A673 (cell line): Measurements from ENCODE around the gene PNPLA3.

Source experiments
- EZH2 ChIP-seq: fragments of 200-600 bp; sonication (generic); IDR thresholded peaks from 2 replicates; pipeline ENCODE4 v1.6.1; 2017; ENCODE audit warnings: borderline replicate concordance, low read depth, mild to moderate bottlenecking, mixed read lengths, antibody characterized with exemption, low read length; ENCODE audit not compliant: poor library complexity, severe bottlenecking
- TF ChIP-seq, protein P1 (sequence below): fragments of 300-800, 200-600 bp; sonication (generic); conservative IDR thresholded peaks from 2 replicates; pipeline ENCODE4 v1.5.1; 2017; ENCODE audit warnings: low read depth, mild to moderate bottlenecking, antibody characterized with exemption, low read length, moderate library complexity, mixed read lengths

DNA sequence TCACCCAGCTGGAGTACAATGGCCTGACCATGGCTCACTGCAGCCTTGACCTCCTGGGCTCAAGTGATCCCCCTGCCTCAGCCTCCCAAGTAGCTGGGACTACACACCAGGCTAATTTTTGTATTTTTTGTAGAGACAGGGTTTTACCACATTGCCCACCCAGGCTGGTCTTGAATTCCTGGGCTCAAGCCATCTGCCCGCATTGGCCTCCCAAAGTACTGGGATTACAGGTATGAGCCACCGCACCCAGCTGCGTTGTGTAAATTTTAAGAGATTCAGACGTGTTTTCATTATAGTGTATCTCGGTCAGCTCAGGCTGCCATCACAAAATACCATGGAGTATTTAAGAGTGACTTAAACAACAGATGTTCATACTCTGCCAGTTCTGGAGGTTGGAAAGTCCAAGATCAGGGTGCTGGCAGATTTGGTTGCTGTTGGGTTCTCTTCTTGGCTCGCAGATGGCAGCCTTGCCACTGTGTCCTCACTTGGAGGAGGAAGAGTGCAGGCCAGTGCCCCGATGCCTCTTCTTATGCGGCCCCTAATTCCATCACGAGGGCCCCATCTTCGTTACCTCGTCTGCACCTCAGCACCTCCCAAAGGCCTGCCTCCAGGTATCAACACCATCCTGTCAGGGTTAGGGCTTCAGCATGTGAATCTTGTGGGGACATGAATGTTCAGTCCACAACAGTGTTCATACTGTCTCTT is 67.9 kb downstream of the PNPLA3 start:
- TF ChIP-seq, protein P1, sequence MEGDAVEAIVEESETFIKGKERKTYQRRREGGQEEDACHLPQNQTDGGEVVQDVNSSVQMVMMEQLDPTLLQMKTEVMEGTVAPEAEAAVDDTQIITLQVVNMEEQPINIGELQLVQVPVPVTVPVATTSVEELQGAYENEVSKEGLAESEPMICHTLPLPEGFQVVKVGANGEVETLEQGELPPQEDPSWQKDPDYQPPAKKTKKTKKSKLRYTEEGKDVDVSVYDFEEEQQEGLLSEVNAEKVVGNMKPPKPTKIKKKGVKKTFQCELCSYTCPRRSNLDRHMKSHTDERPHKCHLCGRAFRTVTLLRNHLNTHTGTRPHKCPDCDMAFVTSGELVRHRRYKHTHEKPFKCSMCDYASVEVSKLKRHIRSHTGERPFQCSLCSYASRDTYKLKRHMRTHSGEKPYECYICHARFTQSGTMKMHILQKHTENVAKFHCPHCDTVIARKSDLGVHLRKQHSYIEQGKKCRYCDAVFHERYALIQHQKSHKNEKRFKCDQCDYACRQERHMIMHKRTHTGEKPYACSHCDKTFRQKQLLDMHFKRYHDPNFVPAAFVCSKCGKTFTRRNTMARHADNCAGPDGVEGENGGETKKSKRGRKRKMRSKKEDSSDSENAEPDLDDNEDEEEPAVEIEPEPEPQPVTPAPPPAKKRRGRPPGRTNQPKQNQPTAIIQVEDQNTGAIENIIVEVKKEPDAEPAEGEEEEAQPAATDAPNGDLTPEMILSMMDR = no peak
- TF ChIP-seq EZH2 = no peak
